ENCODE results near the gene CYP4Z1.
"Not testable (repeated sequence)": the region's sequence is repeated elsewhere in the genome, so short reads cannot be mapped to it uniquely, and the experiment has no call there.

Gene CYP4Z1

GRCh38 chr1:47146495-47146894 is 79.5 kb downstream of the CYP4Z1 start:
- not testable (repeated sequence) for H3K9me3 ChIP-seq (ENCODE audit: insufficient read depth, low read length); H4K20me1 ChIP-seq (ENCODE audit: low read depth, low read length)

GRCh38 chr1:47147047-47147785 is 80.2 kb downstream of the CYP4Z1 start:
- no peaks in the 10 kb centered on the region for H3K9me3 ChIP-seq (ENCODE audit: insufficient read depth, low read length)
- H3K9ac ChIP-seq (ENCODE audit: low read length): no peak overlapping the region
- H3K79me2 ChIP-seq (ENCODE audit: insufficient read depth, low read length): no peaks in the 10 kb centered on the region
- no peaks in the 10 kb centered on the region for H3F3A ChIP-seq (ENCODE audit: insufficient read depth)
- no peaks in the 10 kb centered on the region for H3K27me3 ChIP-seq (ENCODE audit: low read length)
- no peaks in the 10 kb centered on the region for H3K36me3 ChIP-seq (ENCODE audit: low read length)
- no peaks in the 10 kb centered on the region for H3K9me2 ChIP-seq (replicated peaks; ENCODE audit: insufficient read depth, low read length)
- no peaks in the 10 kb centered on the region for H4K20me1 ChIP-seq (ENCODE audit: low read depth, low read length)
- no peak overlapping the region for H3K4me3 ChIP-seq (ENCODE audit: insufficient read depth, low read length, poor library complexity, severe bottlenecking)
- no peak overlapping the region for H3K4me2 ChIP-seq (ENCODE audit: low read depth, low read length, poor library complexity, severe bottlenecking)
- TF ChIP-seq EZH2phosphoT487 (conservative IDR thresholded peaks at IDR 0.05; ENCODE audit: low read length): no peak
- TF ChIP-seq CTCF (IDR thresholded peaks at IDR 0.05; ENCODE audit: insufficient read depth, low read length, poor library complexity, severe bottlenecking): no peak
- no peak overlapping the region for H2AFZ ChIP-seq (ENCODE audit: low read depth, low read length, severe bottlenecking)
- H3K27ac ChIP-seq (ENCODE audit: low read depth, low read length): no peak overlapping the region

More at GRCh38 chr1:47146495-47146894, 79.5 kb downstream of the CYP4Z1 start:
- H2AFZ ChIP-seq (ENCODE audit: low read depth, low read length, severe bottlenecking); H3K36me3 ChIP-seq (ENCODE audit: low read length); H3K27me3 ChIP-seq (ENCODE audit: low read length); H3K4me3 ChIP-seq (ENCODE audit: insufficient read depth, low read length, poor library complexity, severe bottlenecking); H3K79me2 ChIP-seq (ENCODE audit: insufficient read depth, low read length); H3K4me2 ChIP-seq (ENCODE audit: low read depth, low read length, poor library complexity, severe bottlenecking); H3K9ac ChIP-seq (ENCODE audit: low read length); H3K9me2 ChIP-seq (replicated peaks; ENCODE audit: insufficient read depth, low read length); H3F3A ChIP-seq (ENCODE audit: insufficient read depth); H3K27ac ChIP-seq (ENCODE audit: low read depth, low read length): not testable (repeated sequence)

- not testable (repeated sequence) for H3K9ac ChIP-seq (ENCODE audit: low read length); H3K27me3 ChIP-seq (ENCODE audit: low read length); H3K4me3 ChIP-seq (ENCODE audit: insufficient read depth, low read length, poor library complexity, severe bottlenecking); H3K9me2 ChIP-seq (replicated peaks; ENCODE audit: insufficient read depth, low read length); H4K20me1 ChIP-seq (ENCODE audit: low read depth, low read length); H2AFZ ChIP-seq (ENCODE audit: low read depth, low read length, severe bottlenecking); H3K27ac ChIP-seq (ENCODE audit: low read depth, low read length); H3F3A ChIP-seq (ENCODE audit: insufficient read depth); H3K4me2 ChIP-seq (ENCODE audit: low read depth, low read length, poor library complexity, severe bottlenecking); H3K79me2 ChIP-seq (ENCODE audit: insufficient read depth, low read length); H3K9me3 ChIP-seq (ENCODE audit: insufficient read depth, low read length); H3K36me3 ChIP-seq (ENCODE audit: low read length)
These were observed 82.1 kb downstream of the CYP4Z1 start for GRCh38 chr1:47149162-47149561.

GRCh38 chr1:47156457-47156856 is 89.4 kb downstream of the CYP4Z1 start:
- H4K20me1 ChIP-seq (ENCODE audit: low read depth, low read length); H2AFZ ChIP-seq (ENCODE audit: low read depth, low read length, severe bottlenecking); H3K27me3 ChIP-seq (ENCODE audit: low read length); H3F3A ChIP-seq (ENCODE audit: insufficient read depth); H3K27ac ChIP-seq (ENCODE audit: low read depth, low read length); H3K79me2 ChIP-seq (ENCODE audit: insufficient read depth, low read length); H3K9me2 ChIP-seq (replicated peaks; ENCODE audit: insufficient read depth, low read length); H3K9me3 ChIP-seq (ENCODE audit: insufficient read depth, low read length); H3K4me3 ChIP-seq (ENCODE audit: insufficient read depth, low read length, poor library complexity, severe bottlenecking); H3K4me2 ChIP-seq (ENCODE audit: low read depth, low read length, poor library complexity, severe bottlenecking); H3K36me3 ChIP-seq (ENCODE audit: low read length); H3K9ac ChIP-seq (ENCODE audit: low read length): not testable (repeated sequence)

GRCh38 chr1:47157957-47158356 is 90.9 kb downstream of the CYP4Z1 start:
- H4K20me1 ChIP-seq (ENCODE audit: low read depth, low read length); H3K79me2 ChIP-seq (ENCODE audit: insufficient read depth, low read length); H3K27me3 ChIP-seq (ENCODE audit: low read length); H3K27ac ChIP-seq (ENCODE audit: low read depth, low read length); H3K4me2 ChIP-seq (ENCODE audit: low read depth, low read length, poor library complexity, severe bottlenecking); H3K9me3 ChIP-seq (ENCODE audit: insufficient read depth, low read length); H3K9ac ChIP-seq (ENCODE audit: low read length); H3F3A ChIP-seq (ENCODE audit: insufficient read depth); H3K9me2 ChIP-seq (replicated peaks; ENCODE audit: insufficient read depth, low read length); H3K4me3 ChIP-seq (ENCODE audit: insufficient read depth, low read length, poor library complexity, severe bottlenecking); H3K36me3 ChIP-seq (ENCODE audit: low read length); H2AFZ ChIP-seq (ENCODE audit: low read depth, low read length, severe bottlenecking): not testable (repeated sequence)

Measured in SU-DHL-6 (cell line).